H1 (cell line): ENCODE results near the gene LPGAT1.

Experiments used
- CEBPB ChIP-seq: IDR thresholded peaks from 2 replicates; pipeline ENCODE4 v1.6.1; 2012; ENCODE audit warnings: low read depth, low read length
- CHD2 ChIP-seq: IDR thresholded peaks from 2 replicates; pipeline ENCODE4 v1.6.1; 2012; ENCODE audit warnings: low read length, improper control_type of control experiment
- CTCF ChIP-seq, 3 experiments: IDR thresholded peaks; 1 replicate in 2 of 3; 2 replicates in 1 of 3; pipeline versions ENCODE4 v1.5.1 to v1.6.1; 2011; ENCODE audit warnings: low read length in 3 of 3, mild to moderate bottlenecking in 3 of 3, inconsistent platforms in 2 of 3, low read depth in 1 of 3, moderate library complexity in 1 of 3; ENCODE audit not compliant: insufficient read depth in 1 of 3; ENCODE audit errors: control extremely low read depth in 1 of 3
- EGR1 ChIP-seq: IDR thresholded peaks from 2 replicates; pipeline ENCODE4 v1.6.1; 2011; ENCODE audit warnings: low read depth, low read length, borderline replicate concordance
- EZH2 ChIP-seq: fragments of 200-600 bp; sonication (generic); IDR thresholded peaks from 2 replicates; pipeline ENCODE4 v1.7.1; 2012; ENCODE audit warnings: low read depth, mild to moderate bottlenecking, moderate library complexity, low read length, inconsistent platforms; ENCODE audit not compliant: severe bottlenecking
- GABPA ChIP-seq: IDR thresholded peaks from 2 replicates; pipeline ENCODE4 v1.6.1; 2011; ENCODE audit warnings: mild to moderate bottlenecking, low read length, moderate library complexity, borderline replicate concordance; ENCODE audit not compliant: insufficient read depth
- POLR2A ChIP-seq, 2 experiments: IDR thresholded peaks; 1 replicate in 1 of 2; 2 replicates in 1 of 2; pipeline ENCODE4 v1.6.1; 2011; ENCODE audit warnings: low read depth in 2 of 2, low read length in 2 of 2, mild to moderate bottlenecking in 2 of 2; ENCODE audit errors: control extremely low read depth in 1 of 2
- SIN3A ChIP-seq, 2 experiments: IDR thresholded peaks in 1 of 2; conservative IDR thresholded peaks in 1 of 2; 2 replicates each; pipeline ENCODE4 v1.6.1; 2011 to 2012; ENCODE audit warnings: low read length in 2 of 2, improper control_type of control experiment in 1 of 2, low read depth in 1 of 2, mild to moderate bottlenecking in 1 of 2
- TEAD4 ChIP-seq: IDR thresholded peaks from 2 replicates; pipeline ENCODE4 v1.6.1; 2012; ENCODE audit warnings: low read depth, low read length, inconsistent platforms, mixed read lengths
- YY1 ChIP-seq: IDR thresholded peaks from 2 replicates; pipeline ENCODE4 v1.6.1; 2011; ENCODE audit warnings: low read depth, mild to moderate bottlenecking, low read length
- ZNF274 ChIP-seq: IDR thresholded peaks from 2 replicates; pipeline ENCODE4 v1.7.0; 2012; ENCODE audit warnings: low read length, borderline replicate concordance; ENCODE audit errors: extremely low read depth

GRCh38 chr1:211704543-211704942 lies 126.0 kb downstream of the LPGAT1 start:
- TF ChIP-seq EGR1 (no peak), POLR2A (IDR thresholded peaks at IDR 0.05; ENCODE audit: control extremely low read depth in 1 of 2, low read depth in 2 of 2, low read length in 2 of 2) (no peak), CTCF (IDR thresholded peaks at IDR 0.05; ENCODE audit: control extremely low read depth in 1 of 3, insufficient read depth in 1 of 3, low read depth in 1 of 3, low read length in 3 of 3) (no peak), ZNF274 (no peak), GABPA (no peak), SIN3A (conservative IDR thresholded peaks at IDR 0.05 in 1 of 2, IDR thresholded peaks at IDR 0.05 in 1 of 2; ENCODE audit: low read depth in 1 of 2, low read length in 2 of 2) (no peak), CEBPB (no peak), EZH2 (no peak), CHD2 (no peak), TEAD4 (no peak), YY1 (no peak)
